PC-9 (cell line): ENCODE measurements around the gene SLC18A3. TPM values are rescaled to one million over a fixed set of nuclear protein-coding genes. Genes with fewer than 3 reads are reported as not detected.

Experiments
- BruUV-seq: library from RNA; stranded (reverse); fragments of 400-500 nt; replicated peaks from 2 replicates; lab custom pipeline; 2021; lab: Mats Ljungman, UMichigan
- CTCF ChIA-PET: fragments of 300-600 bp; sonication (Branson Sonifier 250); formaldehyde crosslinking; loops from one replicate; lab custom pipeline; 2022; ENCODE audit warnings: antibody characterized with exemption; lab: Charles Lee
- POLR2A ChIA-PET: fragments of 300-600 bp; sonication (Branson Sonifier 250); formaldehyde crosslinking; loops from one replicate; lab custom pipeline; 2022; ENCODE audit warnings: antibody characterized with exemption; ENCODE audit not compliant: unreplicated experiment; lab: Charles Lee
- DNase-seq, 2 experiments: peaks; one replicate each; pipeline versions ENCODE4 v3.0.0 to v3.0.0-alpha.2; 2015 to 2022; ENCODE audit warnings: mixed read lengths in 1 of 2
- H2AFZ ChIP-seq: fragments of 200-600 bp; sonication (generic); 2 replicates; pipeline ENCODE4 v1.8.1; 2017; ENCODE audit warnings: antibody characterized with exemption
- H3F3A ChIP-seq: fragments of 200-600 bp; sonication (generic); 2 replicates; pipeline ENCODE4 v1.8.1; 2017; ENCODE audit warnings: antibody characterized with exemption, mild to moderate bottlenecking, low read depth; ENCODE audit not compliant: insufficient read depth
- H3K27ac ChIP-seq: fragments of 200-600 bp; sonication (generic); 2 replicates; pipeline ENCODE4 v1.6.1; 2016; ENCODE audit warnings: mixed run types
- H3K27me3 ChIP-seq: fragments of 200-600 bp; sonication (generic); 2 replicates; pipeline ENCODE4 v1.6.1; 2016; ENCODE audit warnings: low read depth, mixed run types; ENCODE audit not compliant: insufficient read depth
- H3K36me3 ChIP-seq: fragments of 200-600 bp; sonication (generic); 2 replicates; pipeline ENCODE4 v1.6.1; 2016; ENCODE audit warnings: low read depth, mixed run types
- H3K4me1 ChIP-seq: fragments of 200-600 bp; sonication (generic); replicated peaks from 2 replicates; pipeline ENCODE4 v1.6.1; 2016; ENCODE audit warnings: mixed run types; ENCODE audit not compliant: insufficient read depth
- H3K4me2 ChIP-seq: fragments of 200-600 bp; sonication (generic); 2 replicates; pipeline ENCODE4 v1.6.1; 2017; ENCODE audit warnings: mixed run types
- H3K4me3 ChIP-seq: fragments of 200-600 bp; sonication (generic); 2 replicates; pipeline ENCODE4 v1.6.1; 2016; ENCODE audit warnings: mixed run types
- H3K79me2 ChIP-seq: fragments of 200-600 bp; sonication (generic); 2 replicates; pipeline ENCODE4 v1.6.1; 2017; ENCODE audit warnings: low read depth, mixed run types
- H3K9me2 ChIP-seq: fragments of 200-600 bp; sonication (generic); 2 replicates; pipeline ENCODE4 v1.8.1; 2017; ENCODE audit warnings: mild to moderate bottlenecking; ENCODE audit not compliant: insufficient read depth
- H3K9me3 ChIP-seq: fragments of 200-600 bp; sonication (generic); 2 replicates; pipeline ENCODE4 v1.8.1; 2016; ENCODE audit warnings: low read depth; ENCODE audit not compliant: insufficient read depth
- H4K20me1 ChIP-seq: fragments of 200-600 bp; sonication (generic); 2 replicates; pipeline ENCODE4 v1.8.1; 2017; ENCODE audit not compliant: insufficient read depth
- EZH2 ChIP-seq: fragments of 200-600 bp; sonication (generic); IDR thresholded peaks from 2 replicates; pipeline ENCODE4 v1.8.0; 2017; ENCODE audit warnings: antibody characterized with exemption, low read depth
- intact Hi-C: fragments of 100-400 bp; cut with micrococcal nuclease; formaldehyde crosslinking; loops from one replicate; pipeline ENCODE4 v1.10.0; 2022; ENCODE audit not compliant: unreplicated experiment
- total RNA-seq: library from RNA; stranded (reverse); gene quantifications from 2 replicates; pipeline ENCODE4 v1.2.3, GENCODE V29; 2021
- TF ChIP-seq, protein P1 (sequence below): fragments of 200-600 bp; sonication (generic); conservative IDR thresholded peaks from 2 replicates; pipeline ENCODE4 v1.6.1; 2017; ENCODE audit warnings: mixed run types, antibody characterized with exemption, mild to moderate bottlenecking, moderate library complexity

The SLC18A3 gene
- total RNA-seq, 1 experiment from 2014 or later: not detected

DNA sequence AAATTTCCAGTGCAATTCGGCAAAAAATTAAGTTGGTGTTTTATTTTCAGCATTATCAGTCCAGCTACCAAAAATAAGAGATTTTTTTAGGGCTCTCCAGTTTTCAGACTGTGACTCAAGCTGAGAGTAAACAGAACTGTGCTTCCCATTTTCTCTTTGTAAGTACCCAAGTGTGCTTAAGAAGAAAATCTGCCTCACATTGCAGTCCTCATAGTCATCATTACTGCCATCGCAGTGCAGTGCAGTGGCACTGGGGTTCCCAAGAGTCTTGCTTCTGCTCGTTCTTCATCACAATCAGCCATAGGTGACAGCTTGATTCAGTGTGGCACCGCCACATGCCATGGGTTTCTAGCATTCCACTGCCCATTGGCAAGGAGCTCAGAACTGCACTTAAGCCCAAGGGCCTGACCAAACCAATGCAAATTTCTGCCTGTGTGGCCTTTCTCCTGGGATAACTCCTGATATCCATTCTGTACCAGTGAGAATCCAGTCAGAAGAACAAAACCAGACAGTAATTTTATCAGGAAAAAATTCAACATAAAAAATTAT is 45.6 kb upstream of the SLC18A3 start:
- Histone ChIP-seq H3K79me2 (no peaks in the 10 kb centered on the region), H2AFZ (no peak overlapping the region), H3K9me3 (peaks cover 12% of the 10 kb centered on the region; the same call in 1 of the 2 replicates), H3K4me2 (no peak overlapping the region), H3K27ac (no peak overlapping the region), H3K4me1 (peaks cover 28% of the 10 kb centered on the region), H3K9me2 (no peaks in the 10 kb centered on the region; the same call in 1 of the 2 replicates), H4K20me1 (no peaks in the 10 kb centered on the region), H3F3A (peaks cover 37% of the 10 kb centered on the region), H3K4me3 (no peak overlapping the region), H3K36me3 (0 out of 2 replicates have a peak, but pooled peaks cover 3% of the 10 kb centered on the region), H3K27me3 (no peaks in the 10 kb centered on the region)
- POLR2A ChIA-PET: no interaction called here
- TF ChIP-seq, protein P1, sequence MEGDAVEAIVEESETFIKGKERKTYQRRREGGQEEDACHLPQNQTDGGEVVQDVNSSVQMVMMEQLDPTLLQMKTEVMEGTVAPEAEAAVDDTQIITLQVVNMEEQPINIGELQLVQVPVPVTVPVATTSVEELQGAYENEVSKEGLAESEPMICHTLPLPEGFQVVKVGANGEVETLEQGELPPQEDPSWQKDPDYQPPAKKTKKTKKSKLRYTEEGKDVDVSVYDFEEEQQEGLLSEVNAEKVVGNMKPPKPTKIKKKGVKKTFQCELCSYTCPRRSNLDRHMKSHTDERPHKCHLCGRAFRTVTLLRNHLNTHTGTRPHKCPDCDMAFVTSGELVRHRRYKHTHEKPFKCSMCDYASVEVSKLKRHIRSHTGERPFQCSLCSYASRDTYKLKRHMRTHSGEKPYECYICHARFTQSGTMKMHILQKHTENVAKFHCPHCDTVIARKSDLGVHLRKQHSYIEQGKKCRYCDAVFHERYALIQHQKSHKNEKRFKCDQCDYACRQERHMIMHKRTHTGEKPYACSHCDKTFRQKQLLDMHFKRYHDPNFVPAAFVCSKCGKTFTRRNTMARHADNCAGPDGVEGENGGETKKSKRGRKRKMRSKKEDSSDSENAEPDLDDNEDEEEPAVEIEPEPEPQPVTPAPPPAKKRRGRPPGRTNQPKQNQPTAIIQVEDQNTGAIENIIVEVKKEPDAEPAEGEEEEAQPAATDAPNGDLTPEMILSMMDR: no peak
- no peak for TF ChIP-seq EZH2
- intact Hi-C loops: no loop called here
- BruUV-seq: no TSS peak
- CTCF ChIA-PET: interaction anchor here (0.5 kb wide), 1 partner anchor 827 kb away, joined by 5 read pairs; no protein-coding TSS in a partner anchor
- no peak for DNase-seq

DNA sequence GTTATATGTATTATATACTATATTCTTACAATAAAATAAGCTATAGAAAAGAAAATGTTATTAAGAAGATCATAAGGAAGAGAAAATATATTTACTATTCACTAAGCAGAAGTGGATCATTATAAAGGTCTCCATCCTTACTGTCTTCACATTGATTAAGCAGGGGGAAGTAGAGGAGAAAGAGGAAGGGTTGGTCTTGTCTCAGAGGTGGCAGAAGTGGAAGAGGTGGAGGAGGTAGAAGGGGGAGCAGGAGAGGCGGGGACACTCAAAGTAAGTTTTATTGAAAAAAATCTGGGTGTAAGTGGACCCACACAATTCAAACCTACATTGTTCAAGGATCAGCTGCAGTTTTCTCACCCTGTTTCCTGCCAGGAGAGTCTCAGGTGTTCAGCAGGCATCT is 42.3 kb upstream of the SLC18A3 start:
- DNase-seq: no peak
- peak overlapping the region; percentile 38; the same call in 1 of the 2 replicates for H3K4me3 ChIP-seq
- H3K36me3 ChIP-seq: 0 out of 2 replicates have a peak, but pooled peaks cover 3% of the 10 kb centered on the region
- ChIA-PET CTCF (interaction anchor here (1.5 kb wide), 1 partner anchor 16 kb away, joined by 19 read pairs; no protein-coding TSS in a partner anchor), POLR2A (interaction anchor here (1.0 kb wide), 2 partner anchors 16 to 28 kb away, joined by 3 to 7 read pairs; no protein-coding TSS in a partner anchor)
- H3F3A ChIP-seq: peaks cover 51% of the 10 kb centered on the region
- peaks cover 23% of the 10 kb centered on the region; the same call in 1 of the 2 replicates for H3K9me3 ChIP-seq
- peak overlapping the region; percentile 71 for H3K4me2 ChIP-seq
- no peaks in the 10 kb centered on the region for H3K79me2 ChIP-seq
- no TSS peak for BruUV-seq
- no peaks in the 10 kb centered on the region; the same call in 1 of the 2 replicates for H3K9me2 ChIP-seq
- intact Hi-C loops: no loop called here
- no peaks in the 10 kb centered on the region for H4K20me1 ChIP-seq
- peaks cover 49% of the 10 kb centered on the region for H3K4me1 ChIP-seq
- peak overlapping the region; percentile 95 for H3K27ac ChIP-seq
- peak overlapping the region; percentile 44 for H2AFZ ChIP-seq
- no peak for TF ChIP-seq EZH2
- TF ChIP-seq, protein P1: no peak
- no peaks in the 10 kb centered on the region for H3K27me3 ChIP-seq

DNA sequence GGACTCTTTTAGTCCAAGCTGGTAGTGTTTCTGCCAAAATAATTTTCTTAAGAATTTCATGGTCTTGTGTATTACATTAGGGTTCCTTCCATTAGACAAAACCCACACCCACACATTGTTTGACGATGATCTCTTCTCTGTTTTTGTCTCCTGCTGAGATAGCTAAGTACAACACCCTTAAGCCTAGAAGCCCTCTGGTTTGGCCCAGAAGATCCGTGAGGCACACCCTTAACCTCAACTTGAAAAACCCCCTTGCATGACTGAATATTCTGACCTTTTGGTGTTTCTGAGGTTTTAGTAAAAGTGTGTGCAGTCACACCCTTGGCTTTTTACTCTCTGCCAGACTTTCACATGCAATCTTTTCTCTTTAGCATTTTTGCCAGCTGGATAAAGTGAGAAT is 41.9 kb upstream of the SLC18A3 start:
- intact Hi-C loops: no loop called here
- no peaks in the 10 kb centered on the region for H3K79me2 ChIP-seq
- no TSS peak for BruUV-seq
- H4K20me1 ChIP-seq: no peaks in the 10 kb centered on the region
- peaks cover 23% of the 10 kb centered on the region; the same call in 1 of the 2 replicates for H3K9me3 ChIP-seq
- H3K27ac ChIP-seq: peak overlapping the region; percentile 95
- H3K36me3 ChIP-seq: 0 out of 2 replicates have a peak, but pooled peaks cover 3% of the 10 kb centered on the region
- H3K4me1 ChIP-seq: peaks cover 49% of the 10 kb centered on the region
- peaks cover 51% of the 10 kb centered on the region for H3F3A ChIP-seq
- no peak for TF ChIP-seq EZH2
- TF ChIP-seq, protein P1: no peak
- peak overlapping the region; percentile 71 for H3K4me2 ChIP-seq
- no peaks in the 10 kb centered on the region; the same call in 1 of the 2 replicates for H3K9me2 ChIP-seq
- CTCF ChIA-PET: interaction anchor here (1.1 to 1.5 kb wide), 2 partner anchors 16 to 29 kb away, joined by 3 to 19 read pairs; partner anchors contain the start of gene ERCC6
- peak overlapping the region; percentile 38; the same call in 1 of the 2 replicates for H3K4me3 ChIP-seq
- no peaks in the 10 kb centered on the region for H3K27me3 ChIP-seq
- peak in 1 of 2 experiments; percentile 80 for DNase-seq
- POLR2A ChIA-PET: interaction anchor here (0.5 to 1.0 kb wide), 4 partner anchors 16 to 154 kb away, joined by 3 to 13 read pairs (median 6); partner anchors contain the start of gene ERCC6
- peak overlapping the region; percentile 44 for H2AFZ ChIP-seq
